NCI-H1694 (cell line): ENCODE measurements around the gene FILIP1.

Experiments
- DNase-seq: peaks from one replicate; lab custom pipeline; 2025; lab: John Stamatoyannopoulos, UW

Gene FILIP1

GRCh38 chr6:75495011-75495410, 1.4 kb upstream of the FILIP1 start:
- no peak for DNase-seq

GRCh38 chr6:75494290-75494689, 690 bp upstream of the FILIP1 start:
- no peak for DNase-seq

DNA sequence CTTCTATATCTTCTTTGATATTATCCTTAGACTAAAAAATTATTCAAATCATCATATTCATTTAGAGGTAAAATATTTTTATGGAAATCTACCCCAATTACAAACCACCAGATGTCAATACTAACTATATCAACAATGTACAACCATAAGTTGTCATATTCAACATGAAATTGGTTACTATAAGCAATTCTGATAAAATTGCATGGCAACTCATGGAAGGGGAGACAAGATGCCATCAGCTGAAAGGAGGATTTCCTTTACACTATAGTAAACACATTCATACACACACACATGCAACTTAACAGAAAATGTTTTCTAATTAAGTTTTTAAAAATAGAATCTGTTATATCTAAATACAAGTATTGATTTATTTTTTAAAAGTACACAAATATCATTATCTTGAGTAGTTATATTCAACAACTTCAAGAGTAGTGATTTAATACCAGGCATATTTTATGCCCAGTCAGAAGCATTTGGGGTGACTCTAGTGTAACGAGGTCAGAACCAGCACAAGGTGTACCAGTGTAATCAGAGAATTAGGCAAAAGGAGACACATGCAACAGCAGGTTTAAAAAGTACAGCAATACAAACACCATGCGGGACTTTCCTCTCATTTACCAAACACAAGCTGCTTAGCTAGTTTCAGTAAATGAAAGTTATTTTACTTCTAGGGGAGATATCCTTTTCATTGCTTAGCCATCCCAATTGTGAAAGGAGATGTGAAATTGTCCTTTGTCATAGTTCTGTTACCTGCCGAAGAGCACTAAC, 1.0 kb downstream of the FILIP1 start:
- no peak for DNase-seq

DNA sequence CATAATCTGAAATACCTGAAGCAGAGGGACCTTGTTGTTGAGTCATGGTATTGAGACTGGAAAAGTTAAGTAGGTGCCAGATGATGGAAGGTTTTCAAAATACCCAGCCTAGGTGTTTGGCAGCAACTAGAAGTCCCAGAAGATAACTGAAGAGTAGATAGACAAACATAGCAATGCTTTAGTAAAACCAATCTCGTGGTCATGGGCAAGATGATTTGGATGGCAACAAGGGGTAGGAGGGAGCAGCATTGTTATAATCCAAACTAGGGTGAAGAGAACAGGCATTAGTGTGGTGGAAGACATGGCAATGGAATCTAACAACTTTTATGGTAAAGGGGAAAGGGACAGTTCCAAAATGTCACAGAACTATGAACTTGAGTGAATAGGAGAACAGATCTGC, 2.3 kb downstream of the FILIP1 start:
- no peak for DNase-seq

DNA sequence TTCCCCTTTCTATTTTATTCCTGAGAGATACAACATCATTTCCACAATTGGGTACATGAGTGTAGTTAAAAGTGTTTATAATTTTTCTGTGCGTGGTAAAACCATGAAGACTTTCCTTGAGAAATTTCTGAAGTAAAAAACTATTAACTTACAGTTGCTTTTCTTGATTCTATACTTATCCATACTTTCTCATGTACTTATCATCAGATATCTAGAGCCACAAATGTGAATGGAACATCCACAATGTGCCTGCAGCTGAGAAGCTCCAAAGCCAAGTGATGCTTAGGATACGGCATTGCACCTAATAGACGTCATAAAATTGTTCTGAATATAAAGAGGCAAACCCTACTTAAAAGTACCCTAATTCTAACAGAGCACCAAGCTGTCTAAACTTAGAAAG, 2.9 kb downstream of the FILIP1 start:
- no peak for DNase-seq

- no peak for DNase-seq
Observed at GRCh38 chr6:75489025-75489424, 4.6 kb downstream of the FILIP1 start.

DNA sequence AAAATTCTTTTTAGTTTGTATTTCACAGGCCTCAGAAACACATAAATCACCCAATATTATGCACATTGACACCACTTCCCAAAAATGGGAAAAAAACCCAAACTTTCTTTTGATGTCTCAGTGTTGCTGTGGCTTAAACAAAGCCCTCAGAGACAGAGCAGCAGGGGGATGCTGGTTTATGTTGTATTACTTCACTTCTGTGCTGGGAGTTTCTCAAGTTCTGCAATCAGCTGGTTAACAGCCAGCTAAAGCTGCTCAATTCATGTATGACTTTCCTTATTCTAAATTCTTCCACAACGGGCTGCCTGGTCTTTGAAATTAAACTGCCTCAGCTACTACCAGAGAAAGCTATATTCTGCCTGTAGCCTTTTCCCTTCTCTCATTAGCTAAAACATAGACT, 5.6 kb downstream of the FILIP1 start:
- DNase-seq = no peak

- no peak for DNase-seq
Observed at GRCh38 chr6:75486850-75487518, 6.6 kb downstream of the FILIP1 start.

GRCh38 chr6:75484535-75484934, 9.1 kb downstream of the FILIP1 start:
- DNase-seq = no peak

DNA sequence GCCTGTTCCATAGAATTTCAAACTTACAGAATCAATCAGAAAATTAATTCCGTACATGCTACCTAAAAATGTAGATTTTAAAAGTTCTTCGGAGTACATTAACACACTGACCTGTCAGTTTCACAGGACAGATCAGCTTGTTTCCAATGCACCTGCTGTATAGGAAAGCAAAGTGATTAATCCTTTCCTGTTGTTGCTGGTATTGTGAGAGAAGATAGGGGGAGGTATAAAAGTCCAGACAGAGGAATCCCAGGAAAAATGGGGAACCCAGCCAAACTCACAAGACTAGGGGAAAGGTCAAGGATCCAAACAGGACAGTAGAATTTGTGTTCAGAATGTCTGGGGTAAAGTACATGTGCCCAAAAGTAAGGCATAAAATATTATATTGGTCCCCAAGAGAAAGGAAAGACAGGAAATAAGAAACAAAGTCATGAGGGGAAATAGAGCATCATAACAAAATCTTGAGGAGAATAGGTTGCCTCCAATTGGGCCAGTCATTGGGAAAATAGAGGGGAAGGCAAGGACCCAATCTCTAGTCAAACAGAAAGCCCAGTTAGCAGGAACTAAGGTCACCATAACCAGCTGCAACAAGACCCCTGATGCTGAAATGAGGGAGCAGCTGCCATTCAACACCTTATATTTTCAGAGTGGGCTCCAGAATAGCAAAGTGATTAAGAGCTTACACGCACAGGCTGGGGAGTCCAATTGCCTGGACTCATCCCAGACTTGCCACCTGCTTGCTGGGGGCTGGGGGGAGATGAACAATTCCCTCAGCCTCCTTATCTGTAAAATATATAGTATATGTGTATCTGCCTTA, 10.3 kb downstream of the FILIP1 start:
- no peak for DNase-seq

GRCh38 chr6:75481936-75482593, 11.5 kb downstream of the FILIP1 start:
- DNase-seq = no peak

DNA sequence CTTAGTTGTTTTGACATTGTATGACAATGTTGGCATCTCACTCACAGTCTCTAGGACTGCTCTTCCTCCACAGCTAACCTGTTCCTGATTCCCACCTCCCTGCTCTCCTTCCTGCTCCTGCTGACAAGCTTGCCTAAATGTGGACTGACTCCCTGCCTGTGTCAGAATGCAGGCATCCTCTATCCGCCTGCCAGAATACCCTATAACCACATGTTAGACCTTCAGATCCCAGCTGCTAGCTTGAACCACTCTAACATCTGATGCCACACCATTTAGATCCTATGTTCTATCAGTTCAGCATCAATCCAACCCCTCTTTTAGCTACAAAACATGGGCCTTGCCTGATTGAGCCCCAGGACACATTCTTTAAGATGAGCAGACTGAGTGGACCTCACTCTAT, 12.2 kb downstream of the FILIP1 start:
- DNase-seq = no peak

DNA sequence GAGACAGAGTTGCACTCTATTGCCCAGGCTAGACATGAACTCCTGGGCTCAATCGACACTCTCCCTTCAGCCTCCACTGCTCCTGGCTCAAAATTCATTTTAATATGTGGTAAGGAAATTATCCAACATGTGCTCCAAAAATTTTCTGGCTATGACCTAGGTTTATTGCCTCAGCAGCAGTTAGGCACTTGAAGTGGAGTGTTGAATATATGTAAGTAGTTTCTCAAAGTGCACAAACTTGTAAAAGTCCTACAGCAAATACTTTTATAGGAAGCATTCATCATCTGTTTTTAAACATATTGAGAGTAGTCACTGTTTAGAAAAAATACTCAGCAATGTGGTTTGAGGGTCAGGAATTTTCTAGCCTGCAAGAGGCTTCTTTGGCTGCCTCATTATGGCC, 13.2 kb downstream of the FILIP1 start:
- no peak for DNase-seq

GRCh38 chr6:75479712-75480111, 13.9 kb downstream of the FILIP1 start:
- no peak for DNase-seq

GRCh38 chr6:75478929-75479328, 14.7 kb downstream of the FILIP1 start:
- no peak for DNase-seq

DNA sequence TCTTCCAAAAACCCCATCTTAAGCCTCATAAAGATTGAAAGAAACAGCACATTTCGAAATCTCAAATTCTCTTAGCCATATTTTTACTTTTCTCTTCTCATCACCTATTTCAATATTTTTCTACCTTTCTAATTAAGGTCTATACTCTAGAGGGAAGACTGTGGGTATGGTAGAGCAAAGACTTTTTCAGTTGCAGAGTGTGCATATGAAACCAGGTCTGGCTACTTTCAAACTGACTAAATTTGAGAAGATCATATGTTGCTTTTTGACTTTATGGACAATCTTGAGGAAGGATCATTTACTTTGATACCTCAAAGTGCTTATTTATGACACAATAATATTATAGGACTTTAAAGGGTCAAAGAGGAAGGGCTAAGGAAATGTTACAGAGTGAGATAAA, 20.7 kb downstream of the FILIP1 start:
- DNase-seq = no peak

DNA sequence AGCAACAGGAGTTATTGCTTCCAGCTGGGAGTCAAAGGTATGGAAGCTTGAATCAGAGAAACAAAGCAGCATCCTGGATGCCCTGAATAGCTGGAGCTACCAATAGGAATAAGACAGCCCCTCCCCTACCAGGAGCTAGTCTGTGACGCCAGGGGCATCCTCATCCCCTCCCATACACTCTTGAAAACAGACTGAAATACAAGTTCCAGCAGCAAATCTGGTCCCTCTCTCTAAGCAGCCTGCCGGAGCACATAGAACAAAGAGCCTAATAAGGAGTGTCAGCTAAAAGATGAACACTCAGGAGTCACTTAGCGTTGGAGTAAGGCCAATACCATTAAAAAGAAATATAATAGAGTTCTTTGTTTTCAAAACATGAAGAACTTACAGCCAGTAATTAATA, 25.6 kb downstream of the FILIP1 start:
- no peak for DNase-seq

- no peak for DNase-seq
Observed at GRCh38 chr6:75467284-75467683, 26.3 kb downstream of the FILIP1 start.

- DNase-seq = no peak
Observed at GRCh38 chr6:75466636-75467035, 27.0 kb downstream of the FILIP1 start.

GRCh38 chr6:75463908-75464307, 29.7 kb downstream of the FILIP1 start:
- no peak for DNase-seq

DNA sequence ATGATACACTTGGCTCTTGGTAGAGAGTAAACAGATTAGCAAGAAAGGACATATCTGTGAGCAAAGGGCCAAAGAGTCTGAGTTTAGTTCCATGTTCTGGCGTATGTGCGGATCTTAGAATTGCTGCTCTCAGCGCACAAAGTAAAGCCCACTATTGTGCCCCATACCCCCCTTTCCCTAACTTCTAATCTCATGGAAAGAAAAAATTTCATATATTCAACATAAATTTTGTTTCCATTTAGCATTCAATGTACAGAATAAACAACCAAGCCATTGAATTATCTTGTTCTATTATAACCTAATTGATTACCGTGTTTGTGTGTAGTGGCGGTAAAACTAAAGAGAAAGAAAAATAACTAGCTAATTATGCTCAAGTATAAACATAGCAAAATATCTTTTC, 30.5 kb downstream of the FILIP1 start:
- DNase-seq = no peak

DNA sequence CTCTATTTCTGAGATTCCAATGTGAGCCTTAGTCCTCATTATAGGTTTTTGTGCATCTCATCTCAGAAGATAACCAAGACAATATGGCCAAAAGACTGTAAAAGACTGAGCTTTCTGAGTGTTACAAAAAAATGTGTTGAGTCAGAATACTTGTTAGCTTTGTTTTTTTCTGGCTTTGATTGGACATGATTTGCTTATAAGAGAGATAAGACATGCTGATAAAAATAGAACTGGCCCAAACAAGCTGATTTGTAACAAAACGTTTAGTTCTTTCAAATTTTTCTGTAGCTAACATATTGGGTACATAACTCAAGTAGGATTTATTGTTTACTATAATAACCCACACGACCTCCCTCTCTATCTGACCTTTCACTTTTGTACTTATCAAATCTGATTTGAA, 32.9 kb downstream of the FILIP1 start:
- DNase-seq = no peak
